ENCODE measurements around the gene MT3. TPM values are rescaled to one million over a fixed set of nuclear protein-coding genes. Genes with fewer than 3 reads are reported as not detected.

Gene MT3
- total and polyA plus RNA-seq, 4 donors: 1.6 TPM; not detected in 3

DNA sequence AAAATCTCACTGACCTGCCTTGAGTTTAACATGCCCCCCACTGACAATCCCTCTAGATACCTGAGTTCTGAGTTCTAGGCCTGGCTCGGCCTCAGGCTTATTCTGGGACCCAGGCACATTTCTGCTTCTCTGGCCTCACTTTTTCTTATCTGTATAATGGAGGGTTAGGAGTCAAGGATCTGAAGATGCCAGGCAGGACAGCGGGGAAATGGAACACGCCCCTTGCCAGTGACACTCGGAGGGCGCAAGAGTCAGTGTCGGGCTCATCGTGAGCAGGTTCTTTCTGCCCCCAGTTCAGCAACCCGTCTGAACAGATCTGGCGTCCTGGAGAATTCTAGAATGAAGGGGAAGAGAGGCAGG, 567 bp upstream of the MT3 start:
- Histone ChIP-seq H3K4me3 (ENCODE audit: low read length in 2 of 2) (no peak overlapping the region), H3K27ac (ENCODE audit: low read depth in 1 of 2, low read length in 2 of 2) (no peak overlapping the region), H3K4me1 (ENCODE audit: control insufficient read depth in 1 of 2, insufficient read depth in 2 of 2, low read length in 2 of 2) (no peaks in the 10 kb centered on the region), H3K27me3 (ENCODE audit: control insufficient read depth in 1 of 2, insufficient read depth in 2 of 2, low read length in 1 of 2) (no peaks in the 10 kb centered on the region), H3K36me3 (ENCODE audit: control insufficient read depth in 1 of 2, insufficient read depth in 2 of 2, low read length in 1 of 2) (no peaks in the 10 kb centered on the region), H3K9me3 (ENCODE audit: control insufficient read depth, low read length) (no peaks in the 10 kb centered on the region)
- WGBS, 2 donors: 24 to 27% methylated on average over 9 of the region's 9 CpGs
- no peak for ATAC-seq (ENCODE audit: low FRiP score)
- no peak for DNase-seq
- intact Hi-C loops (cut with DNase I): no loop called here

GRCh38 chr16:56591377-56592060, 2.2 kb downstream of the MT3 start:
- Histone ChIP-seq H3K27ac (ENCODE audit: low read depth in 1 of 2, low read length in 2 of 2) (no peak overlapping the region), H3K36me3 (ENCODE audit: control insufficient read depth in 1 of 2, insufficient read depth in 2 of 2, low read length in 1 of 2) (no peaks in the 10 kb centered on the region), H3K4me3 (ENCODE audit: low read length in 2 of 2) (no peak overlapping the region), H3K9me3 (ENCODE audit: control insufficient read depth, low read length) (no peaks in the 10 kb centered on the region), H3K27me3 (ENCODE audit: control insufficient read depth in 1 of 2, insufficient read depth in 2 of 2, low read length in 1 of 2) (no peaks in the 10 kb centered on the region), H3K4me1 (ENCODE audit: control insufficient read depth in 1 of 2, insufficient read depth in 2 of 2, low read length in 2 of 2) (no peaks in the 10 kb centered on the region)
- ATAC-seq (ENCODE audit: low FRiP score) (no peak), DNase-seq (no peak)
- WGBS, 2 donors: 69 to 75% methylated on average over 4 of the region's 4 CpGs
- intact Hi-C loops (cut with DNase I): no loop called here

GRCh38 chr16:56593573-56594291, 4.4 kb downstream of the MT3 start:
- no peaks in the 10 kb centered on the region for H3K27me3 ChIP-seq (ENCODE audit: control insufficient read depth in 1 of 2, insufficient read depth in 2 of 2, low read length in 1 of 2)
- H3K4me1 ChIP-seq (ENCODE audit: control insufficient read depth in 1 of 2, insufficient read depth in 2 of 2, low read length in 2 of 2): no peaks in the 10 kb centered on the region
- no peak overlapping the region for H3K27ac ChIP-seq (ENCODE audit: low read depth in 1 of 2, low read length in 2 of 2)
- no peak overlapping the region for H3K4me3 ChIP-seq (ENCODE audit: low read length in 2 of 2)
- 95 to 96% methylated on average over 6 of the region's 6 CpGs for WGBS, 2 donors
- intact Hi-C loops (cut with DNase I): no loop called here
- H3K9me3 ChIP-seq (ENCODE audit: control insufficient read depth, low read length): no peaks in the 10 kb centered on the region
- H3K36me3 ChIP-seq (ENCODE audit: control insufficient read depth in 1 of 2, insufficient read depth in 2 of 2, low read length in 1 of 2): no peaks in the 10 kb centered on the region
- DNase-seq (no peak), ATAC-seq (ENCODE audit: low FRiP score) (no peak)

DNA sequence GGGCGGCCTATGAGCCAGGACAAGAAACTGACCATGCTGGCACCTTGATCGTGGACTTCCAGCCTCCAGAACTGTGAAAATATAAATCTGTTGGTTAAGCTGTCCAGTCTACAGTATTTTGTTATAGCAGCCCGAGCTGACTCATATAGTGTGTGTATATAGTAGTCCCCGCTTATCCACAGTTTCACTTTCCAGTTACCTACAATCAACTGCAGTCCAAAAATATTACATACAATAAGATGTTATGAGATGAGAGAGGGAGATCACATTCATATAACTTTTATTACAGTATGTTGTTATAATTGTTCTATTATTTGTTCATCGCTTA, 4.9 kb downstream of the MT3 start:
- 96 to 97% methylated on average over 5 of the region's 5 CpGs for WGBS, 2 donors
- DNase-seq (no peak), ATAC-seq (ENCODE audit: low FRiP score) (no peak)
- no peak overlapping the region for H3K27ac ChIP-seq (ENCODE audit: low read depth in 1 of 2, low read length in 2 of 2)
- no peaks in the 10 kb centered on the region for H3K9me3 ChIP-seq (ENCODE audit: control insufficient read depth, low read length)
- H3K4me1 ChIP-seq (ENCODE audit: control insufficient read depth in 1 of 2, insufficient read depth in 2 of 2, low read length in 2 of 2): no peaks in the 10 kb centered on the region
- intact Hi-C loops (cut with DNase I): no loop called here
- no peaks in the 10 kb centered on the region for H3K27me3 ChIP-seq (ENCODE audit: control insufficient read depth in 1 of 2, insufficient read depth in 2 of 2, low read length in 1 of 2)
- H3K36me3 ChIP-seq (ENCODE audit: control insufficient read depth in 1 of 2, insufficient read depth in 2 of 2, low read length in 1 of 2): no peaks in the 10 kb centered on the region
- H3K4me3 ChIP-seq (ENCODE audit: low read length in 2 of 2): no peak overlapping the region

GRCh38 chr16:56600398-56600999, 11.2 kb downstream of the MT3 start:
- no peak for DNase-seq
- intact Hi-C loops (cut with DNase I): loop anchor here (2.0 to 10.0 kb wide), 4 partner anchors 42 to 102 kb away; no protein-coding TSS in a partner anchor
- peak; percentile 57 for ATAC-seq (ENCODE audit: low FRiP score)
- Histone ChIP-seq H3K27me3 (ENCODE audit: control insufficient read depth in 1 of 2, insufficient read depth in 2 of 2, low read length in 1 of 2) (no peaks in the 10 kb centered on the region), H3K9me3 (ENCODE audit: control insufficient read depth, low read length) (no peaks in the 10 kb centered on the region), H3K4me1 (ENCODE audit: control insufficient read depth in 1 of 2, insufficient read depth in 2 of 2, low read length in 2 of 2) (no peaks in the 10 kb centered on the region), H3K27ac (ENCODE audit: low read depth in 1 of 2, low read length in 2 of 2) (no peak overlapping the region), H3K36me3 (ENCODE audit: control insufficient read depth in 1 of 2, insufficient read depth in 2 of 2, low read length in 1 of 2) (no peaks in the 10 kb centered on the region), H3K4me3 (ENCODE audit: low read length in 2 of 2) (no peak overlapping the region)
- 25 to 29% methylated on average over 8 of the region's 8 CpGs for WGBS, 2 donors

GRCh38 chr16:56601325-56601724, 12.0 kb downstream of the MT3 start:
- ATAC-seq (ENCODE audit: low FRiP score) (no peak), DNase-seq (no peak)
- Histone ChIP-seq H3K4me3 (ENCODE audit: low read length in 2 of 2) (no peak overlapping the region), H3K9me3 (ENCODE audit: control insufficient read depth, low read length) (no peaks in the 10 kb centered on the region), H3K36me3 (ENCODE audit: control insufficient read depth in 1 of 2, insufficient read depth in 2 of 2, low read length in 1 of 2) (no peaks in the 10 kb centered on the region), H3K27me3 (ENCODE audit: control insufficient read depth in 1 of 2, insufficient read depth in 2 of 2, low read length in 1 of 2) (no peaks in the 10 kb centered on the region), H3K27ac (ENCODE audit: low read depth in 1 of 2, low read length in 2 of 2) (no peak overlapping the region), H3K4me1 (ENCODE audit: control insufficient read depth in 1 of 2, insufficient read depth in 2 of 2, low read length in 2 of 2) (no peaks in the 10 kb centered on the region)
- intact Hi-C loops (cut with DNase I): loop anchor here (2.0 to 10.0 kb wide), 4 partner anchors 41 to 101 kb away; no protein-coding TSS in a partner anchor
- 60 to 62% methylated on average over 9 of the region's 9 CpGs for WGBS, 2 donors

DNA sequence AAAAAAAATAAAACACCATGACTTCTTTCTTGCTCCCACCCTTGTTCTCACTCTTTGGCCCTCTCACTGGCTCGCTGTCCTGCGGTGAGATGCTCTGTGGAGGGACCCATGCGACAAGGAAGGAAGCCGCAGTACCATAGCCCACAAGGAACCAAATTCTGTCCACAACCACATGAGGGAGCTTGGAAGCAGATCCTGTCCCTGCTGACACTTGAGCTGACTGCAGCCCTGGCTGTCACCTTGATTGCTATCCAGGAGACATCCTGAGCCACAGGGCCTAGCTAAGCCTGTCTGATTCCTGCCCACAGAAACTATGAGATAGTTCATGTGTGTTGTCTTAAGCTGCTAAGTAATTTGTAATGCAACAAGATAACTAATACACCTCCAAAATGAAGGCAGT, 14.3 kb downstream of the MT3 start:
- DNase-seq (no peak), ATAC-seq (ENCODE audit: low FRiP score) (no peak)
- intact Hi-C loops (cut with DNase I): loop anchor here (2.0 to 10.0 kb wide), 4 partner anchors 39 to 99 kb away; no protein-coding TSS in a partner anchor
- H3K9me3 ChIP-seq (ENCODE audit: control insufficient read depth, low read length): no peaks in the 10 kb centered on the region
- H3K4me3 ChIP-seq (ENCODE audit: low read length in 2 of 2): no peak overlapping the region
- H3K27ac ChIP-seq (ENCODE audit: low read depth in 1 of 2, low read length in 2 of 2): no peak overlapping the region
- WGBS, 2 donors: 60 to 63% methylated on average over 4 of the region's 4 CpGs
- no peaks in the 10 kb centered on the region for H3K27me3 ChIP-seq (ENCODE audit: control insufficient read depth in 1 of 2, insufficient read depth in 2 of 2, low read length in 1 of 2)
- H3K4me1 ChIP-seq (ENCODE audit: control insufficient read depth in 1 of 2, insufficient read depth in 2 of 2, low read length in 2 of 2): no peaks in the 10 kb centered on the region
- no peaks in the 10 kb centered on the region for H3K36me3 ChIP-seq (ENCODE audit: control insufficient read depth in 1 of 2, insufficient read depth in 2 of 2, low read length in 1 of 2)

DNA sequence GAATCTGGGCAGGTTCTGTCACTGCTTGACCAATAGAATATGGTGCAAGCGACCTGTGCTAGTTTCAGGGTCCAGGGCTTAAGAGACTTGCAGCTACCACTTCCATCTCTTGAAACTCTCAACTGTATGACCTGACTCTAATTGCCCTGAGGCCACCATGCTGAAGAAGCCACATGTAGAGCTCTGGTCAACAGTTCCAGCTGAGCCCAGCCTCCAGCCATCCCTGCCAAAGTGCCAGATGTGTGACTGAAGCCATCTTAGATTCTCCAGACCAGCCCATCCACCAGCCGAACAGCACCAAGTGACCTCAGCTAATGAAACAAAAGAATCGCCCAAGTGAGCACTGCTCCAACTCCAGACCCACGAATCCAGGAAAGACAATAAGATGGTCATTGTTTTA, 15.6 kb downstream of the MT3 start:
- H3K36me3 ChIP-seq (ENCODE audit: control insufficient read depth in 1 of 2, insufficient read depth in 2 of 2, low read length in 1 of 2): no peaks in the 10 kb centered on the region
- no peak for DNase-seq
- no peaks in the 10 kb centered on the region for H3K4me1 ChIP-seq (ENCODE audit: control insufficient read depth in 1 of 2, insufficient read depth in 2 of 2, low read length in 2 of 2)
- WGBS, 2 donors: 76 to 89% methylated on average over 4 of the region's 4 CpGs
- no peak for ATAC-seq (ENCODE audit: low FRiP score)
- H3K9me3 ChIP-seq (ENCODE audit: control insufficient read depth, low read length): no peaks in the 10 kb centered on the region
- no peak overlapping the region for H3K4me3 ChIP-seq (ENCODE audit: low read length in 2 of 2)
- H3K27ac ChIP-seq (ENCODE audit: low read depth in 1 of 2, low read length in 2 of 2): no peak overlapping the region
- H3K27me3 ChIP-seq (ENCODE audit: control insufficient read depth in 1 of 2, insufficient read depth in 2 of 2, low read length in 1 of 2): no peaks in the 10 kb centered on the region
- intact Hi-C loops (cut with DNase I): loop anchor here (2.0 to 10.0 kb wide), 5 partner anchors 37 to 97 kb away; partner anchors contain the start of gene MT1X (in 1 of the 2)

Measured in aorta (tissue), 5 donors.